HCT116 (cell line): Measurements from ENCODE around the gene SPNS1. TPM values are rescaled to one million over a fixed set of nuclear protein-coding genes. Genes with fewer than 3 reads are reported as not detected.

Source experiments
- ATAC-seq: fragments of 200-7000 bp; cut with Tn5 transposase; 2 replicates; pipeline ENCODE4 v1.9.1; 2020; ENCODE audit warnings: mild to moderate bottlenecking, moderate library complexity
- BruUV-seq: library from RNA; stranded (reverse); fragments of 400-500 nt; replicated peaks from 2 replicates; lab custom pipeline; 2021; lab: Mats Ljungman, UMichigan
- CTCF ChIA-PET: fragments of 300-600 bp; sonication (Branson Sonifier 250); formaldehyde crosslinking; loops from one replicate; lab custom pipeline; 2021; ENCODE audit warnings: antibody characterized with exemption; lab: Charles Lee
- POLR2A ChIA-PET: fragments of 300-600, 350-600 bp; sonication (Branson Sonifier 250); formaldehyde crosslinking; loops from one replicate; lab custom pipeline; 2021; ENCODE audit warnings: antibody characterized with exemption; lab: Charles Lee
- RAD21 ChIA-PET, 2 experiments: fragments of 300-600 bp; sonication (Branson Sonifier 250); formaldehyde crosslinking; loops; one replicate each; lab custom pipeline; 2023; ENCODE audit warnings: low total read pairs in 2 of 2; ENCODE audit not compliant: uncharacterized antibody in 2 of 2, unreplicated experiment in 2 of 2, low non-redundant PET in 1 of 2; lab: Charles Lee
- DNase-seq: peaks from one replicate; pipeline ENCODE4 v3.0.0-alpha.2; 2010; ENCODE audit warnings: low read depth, low spot score
- H2AFZ ChIP-seq: fragments of 200-600 bp; shearing (Covaris generic), sonication (generic); 2 replicates; pipeline ENCODE4 v1.6.1; 2017; ENCODE audit warnings: low read depth, mixed run types, mixed read lengths, antibody characterized with exemption, low read length; ENCODE audit not compliant: poor library complexity, severe bottlenecking
- H3K27ac ChIP-seq: 2 replicates; pipeline ENCODE4 v1.5.1; 2012; ENCODE audit warnings: low read depth, low read length
- H3K27me3 ChIP-seq: fragments of 200-600 bp; sonication (generic); 2 replicates; pipeline ENCODE4 v1.6.1; 2016; ENCODE audit warnings: mixed run types, low read length, mixed read lengths; ENCODE audit not compliant: insufficient read depth
- H3K36me3 ChIP-seq, 2 experiments: fragments of 200-500 bp in 1 of 2; fragments of 200-600 bp in 1 of 2; sonication (Bioruptor generic) in 1 of 2; sonication (generic) in 1 of 2; 2 replicates each; pipeline versions ENCODE4 v1.5.1 to v1.6.1; 2014 to 2016; ENCODE audit warnings: low read length in 2 of 2, inconsistent platforms in 1 of 2, mixed read lengths in 1 of 2, mixed run types in 1 of 2; ENCODE audit not compliant: insufficient read depth in 2 of 2, control insufficient read depth in 1 of 2
- H3K4me1 ChIP-seq, 2 experiments: fragments of 200-600 bp in 1 of 2; sonication (generic) in 1 of 2; 2 replicates each; pipeline versions ENCODE4 v1.5.1 to v1.6.1; 2012 to 2017; ENCODE audit warnings: low read length in 2 of 2, inconsistent platforms in 1 of 2, mild to moderate bottlenecking in 1 of 2, mixed read lengths in 1 of 2, mixed run types in 1 of 2, moderate library complexity in 1 of 2; ENCODE audit not compliant: insufficient read depth in 2 of 2, control insufficient read depth in 1 of 2
- H3K4me2 ChIP-seq: fragments of 200-600 bp; sonication (generic); 2 replicates; pipeline ENCODE4 v1.6.1; 2017; ENCODE audit warnings: mixed run types, low read length, mixed read lengths
- H3K4me3 ChIP-seq, 2 experiments: fragments of 200-600 bp in 1 of 2; sonication (generic) in 1 of 2; replicated peaks in 1 of 2; 2 replicates each; pipeline ENCODE4 v1.5.1; 2011 to 2016; ENCODE audit warnings: low read length in 2 of 2, control low read depth in 1 of 2, low read depth in 1 of 2, mild to moderate bottlenecking in 1 of 2, mixed read lengths in 1 of 2, mixed run types in 1 of 2
- H3K79me2 ChIP-seq: fragments of 200-600 bp; sonication (generic); 2 replicates; pipeline ENCODE4 v1.6.1; 2017; ENCODE audit warnings: mild to moderate bottlenecking, mixed run types, low read length, moderate library complexity, mixed read lengths; ENCODE audit not compliant: insufficient read depth
- H3K9ac ChIP-seq: fragments of 200-600 bp; sonication (generic); 2 replicates; pipeline ENCODE4 v1.6.1; 2016; ENCODE audit warnings: low read length, mixed read lengths
- H3K9me2 ChIP-seq: fragments of 200-600 bp; sonication (generic), shearing (Covaris generic); 2 replicates; pipeline ENCODE4 v1.6.1; 2017; ENCODE audit warnings: mixed run types, mild to moderate bottlenecking, moderate library complexity; ENCODE audit not compliant: insufficient read depth
- H3K9me3 ChIP-seq, 2 experiments: fragments of 200-500 bp in 1 of 2; fragments of 200-600 bp in 1 of 2; sonication (Bioruptor generic) in 1 of 2; sonication (generic) in 1 of 2; 2 replicates each; pipeline ENCODE4 v1.6.1; 2014 to 2017; ENCODE audit warnings: low read length in 2 of 2, mixed read lengths in 2 of 2, inconsistent platforms in 1 of 2, low read depth in 1 of 2, mild to moderate bottlenecking in 1 of 2, mixed run types in 1 of 2, moderate library complexity in 1 of 2; ENCODE audit not compliant: control insufficient read depth in 1 of 2, insufficient read depth in 1 of 2
- H4K20me1 ChIP-seq: fragments of 200-600 bp; sonication (generic), shearing (Covaris generic); 2 replicates; pipeline ENCODE4 v1.6.1; 2017; ENCODE audit warnings: mixed run types, mild to moderate bottlenecking, moderate library complexity; ENCODE audit not compliant: insufficient read depth
- CTCF ChIP-seq, 3 experiments: fragments of 200-600 bp in 1 of 3; sonication (generic) in 1 of 3; IDR thresholded peaks in 2 of 3; conservative IDR thresholded peaks in 1 of 3; 2 replicates each; pipeline ENCODE4 v1.5.1; 2012 to 2017; ENCODE audit warnings: low read depth in 2 of 3, low read length in 2 of 3, antibody characterized with exemption in 1 of 3, borderline replicate concordance in 1 of 3, control low read depth in 1 of 3, mild to moderate bottlenecking in 1 of 3, mixed read lengths in 1 of 3, mixed run types in 1 of 3, moderate library complexity in 1 of 3; ENCODE audit not compliant: insufficient read depth in 1 of 3
- EGR1 ChIP-seq: IDR thresholded peaks from 2 replicates; pipeline ENCODE4 v1.6.1; 2012; ENCODE audit warnings: low read depth
- EZH2 ChIP-seq: fragments of 200-600 bp; sonication (generic); IDR thresholded peaks from 2 replicates; pipeline ENCODE4 v1.6.1; 2017; ENCODE audit warnings: antibody characterized with exemption, mixed run types
- SRF ChIP-seq: IDR thresholded peaks from 2 replicates; pipeline ENCODE4 v1.6.1; 2012; ENCODE audit warnings: low read depth
- ZNF274 ChIP-seq: fragments of 200-500 bp; sonication (Bioruptor generic); IDR thresholded peaks from 2 replicates; pipeline ENCODE4 v1.6.1; 2014; ENCODE audit warnings: mild to moderate bottlenecking, low read depth, low read length, inconsistent platforms
- intact Hi-C: fragments of 100-400 bp; cut with micrococcal nuclease; formaldehyde crosslinking; loops from 2 replicates; pipeline ENCODE4 v1.10.0; 2022
- total RNA-seq: library from RNA; stranded (reverse); gene quantifications from one replicate; pipeline ENCODE4 v1.2.1, GENCODE V29; 2021; ENCODE audit not compliant: unreplicated experiment
- TF ChIP-seq, protein P1 (sequence below): IDR thresholded peaks from 2 replicates; pipeline ENCODE4 v1.6.1; 2012

The SPNS1 gene
- total RNA-seq, 1 experiment from 2014 or later = 32.3 TPM

GRCh38 chr16:28981517-28981916, 6.9 kb downstream of the SPNS1 start:
- ChIA-PET RAD21 (no interaction called here), POLR2A (no interaction called here)
- Histone ChIP-seq H3K79me2 (no peaks in the 10 kb centered on the region), H3K9ac (no peak overlapping the region), H4K20me1 (no peaks in the 10 kb centered on the region), H3K27ac (no peak overlapping the region), H3K4me1 (no peaks in the 10 kb centered on the region), H3K4me2 (no peak overlapping the region), H2AFZ (no peak overlapping the region)
- peak; percentile 53 for ATAC-seq
- DNase-seq = no peak
- intact Hi-C loops = no loop called here
- TF ChIP-seq SRF (no peak), EZH2 (no peak), CTCF (IDR thresholded peaks at IDR 0.05 in 2 of 3, conservative IDR thresholded peaks at IDR 0.05 in 1 of 3; ENCODE audit: borderline replicate concordance in 1 of 3, insufficient read depth in 1 of 3, low read depth in 2 of 3, low read length in 2 of 3) (peak; percentile 80 to 97 (median 90)), EGR1 (no peak)
- TF ChIP-seq, protein P1, sequence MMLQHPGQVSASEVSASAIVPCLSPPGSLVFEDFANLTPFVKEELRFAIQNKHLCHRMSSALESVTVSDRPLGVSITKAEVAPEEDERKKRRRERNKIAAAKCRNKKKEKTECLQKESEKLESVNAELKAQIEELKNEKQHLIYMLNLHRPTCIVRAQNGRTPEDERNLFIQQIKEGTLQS = no peak
- TF ChIP-seq, all 23 proteins: peak for 1
- Histone ChIP-seq H3K4me3 (no peak overlapping the region), H3K9me3 (no peaks in the 10 kb centered on the region; a peak in 1 of 4 replicates), H3K9me2 (no peaks in the 10 kb centered on the region), H3K36me3 (peaks cover 0 to 15% of the 10 kb centered on the region in 2 experiments; a peak in 2 of 4 replicates), H3K27me3 (no peaks in the 10 kb centered on the region)
- CTCF ChIA-PET = no interaction called here
- BruUV-seq = no TSS peak

- ATAC-seq (no peak), DNase-seq (no peak)
- no peak for TF ChIP-seq ZNF274
- intact Hi-C loops = no loop called here
- no peak overlapping the region for H3K4me3 ChIP-seq
- no peak overlapping the region for H3K9ac ChIP-seq
- H3K27ac ChIP-seq = no peak overlapping the region
- ChIA-PET RAD21 (no interaction called here), CTCF (no interaction called here), POLR2A (no interaction called here)
- H4K20me1 ChIP-seq = no peaks in the 10 kb centered on the region
- no peaks in the 10 kb centered on the region for H3K9me2 ChIP-seq
- peaks cover 0 to 15% of the 10 kb centered on the region in 2 experiments; a peak in 2 of 4 replicates for H3K36me3 ChIP-seq
- no peaks in the 10 kb centered on the region for H3K27me3 ChIP-seq
- BruUV-seq = no TSS peak
- no peaks in the 10 kb centered on the region for H3K4me1 ChIP-seq
- no peaks in the 10 kb centered on the region; a peak in 1 of 4 replicates for H3K9me3 ChIP-seq
- H2AFZ ChIP-seq = no peak overlapping the region
- no peak overlapping the region for H3K4me2 ChIP-seq
- no peaks in the 10 kb centered on the region for H3K79me2 ChIP-seq
Measured at GRCh38 chr16:28982418-28982817, 7.8 kb downstream of the SPNS1 start.
